Ovary (tissue), 9 donors: ENCODE data around the gene SOX6. TPM values are rescaled to one million over a fixed set of nuclear protein-coding genes. Genes with fewer than 3 reads are reported as not detected.

Source experiments
- DNase-seq, 5 donors: peaks; one replicate each; pipeline ENCODE4 v3.0.0-alpha.2; 2019 to 2020
- H3K27ac ChIP-seq, 2 donors: fragments of 200-600 bp; one replicate each; pipeline versions ENCODE4 v1.5.1 to v1.8.0; 2019 to 2022
- H3K27me3 ChIP-seq: fragments of 200-600 bp; one replicate; pipeline ENCODE4 v1.8.0; 2022
- H3K36me3 ChIP-seq: fragments of 200-600 bp; sonication (generic); one replicate; pipeline ENCODE4 v1.5.1; 2019
- H3K4me1 ChIP-seq: one replicate; pipeline ENCODE4 v1.8.1; 2013; ENCODE audit warnings: mild to moderate bottlenecking, moderate library complexity; ENCODE audit not compliant: insufficient read depth
- H3K4me3 ChIP-seq: fragments of 200-600 bp; sonication (generic); one replicate; pipeline ENCODE4 v1.5.1; 2017
- H3K9me3 ChIP-seq, 2 donors: fragments of 200-600 bp in 1 of 2; sonication (generic) in 1 of 2; one replicate each; pipeline versions ENCODE4 v1.5.1 to v1.8.1; 2013 to 2019; ENCODE audit warnings: mild to moderate bottlenecking in 1 of 2, moderate library complexity in 1 of 2
- EP300 ChIP-seq: sonication (generic); formaldehyde crosslinking; IDR thresholded peaks from one replicate; pipeline ENCODE4 v1.6.1; 2017; ENCODE audit warnings: antibody characterized with exemption
- POLR2A ChIP-seq: fragments of 450-650 bp; IDR thresholded peaks from one replicate; pipeline ENCODE4 v1.6.1; 2017; ENCODE audit warnings: antibody characterized with exemption, mild to moderate bottlenecking, moderate library complexity
- WGBS, 3 donors: extraction: QIAGEN DNeasy Blood & Tissue Kit in 1 of 3; methylation state at CpG; one replicate each; pipeline versions ENCODE4 v1.1.5 to v1.1.7; 2013 to 2017; 5-methylcytosine and 5-hydroxymethylcytosine counted together
- intact Hi-C, 4 donors: fragments of 100-400 bp; cut with DNase I; formaldehyde crosslinking; loops; one replicate each; pipeline versions ENCODE4 v1.11.0 to v1.15.1; 2022 to 2023
- polyA plus RNA-seq, 2 donors: library from polyadenylated mRNA; stranded (reverse); fragments of 200-250 nt in 1 of 2; fragments of 350-450 nt in 1 of 2; fragmentation: Illumina TruSeq in 1 of 2; extraction: RNeasy Lipid Tissue Mini Kit (QIAGEN cat#74804) in 1 of 2; gene quantifications; one replicate each; pipeline ENCODE4 v1.2.3, GENCODE V29; 2013 to 2014
- total RNA-seq, 7 donors: library from RNA; depleted of rRNA in 2 of 7; stranded (reverse); fragments of >200 nt in 2 of 7; fragmentation: NEBNext Ultra II Directional in 3 of 7; extraction: Animal tissue kit (Norgen Biotek cat#: 25700) in 3 of 7; gene quantifications; one replicate each; pipeline versions ENCODE4 v1.1.0 to v1.2.4, GENCODE V29; 2016 to 2023
- TF ChIP-seq, protein P1 (sequence below), 3 donors: fragments of 450-650 bp in 2 of 3; fragments of 200-600 bp in 1 of 3; IDR thresholded peaks; one replicate each; pipeline versions ENCODE4 v1.5.1 to v1.8.0; 2016 to 2022; ENCODE audit warnings: antibody characterized with exemption in 3 of 3, mild to moderate bottlenecking in 1 of 3
- donor health status: DM: no; HTN: no; CAD: no; lungs with moderate emphysema.
- donor health status: DM: no; HTN: no; CAD: no.
- donor health status: Bipolar disorder and iron deficiency.
- donor health status: DM: yes; HTN: yes; CAD: no.
- donor health status: DM: no; HTN: no; CAD: no.
- donor health status: DM: yes; HTN: yes; CAD: no.

SOX6 gene
- total and polyA plus RNA-seq, 9 donors = 0.61 to 29.4 (median 4.7) TPM

DNA sequence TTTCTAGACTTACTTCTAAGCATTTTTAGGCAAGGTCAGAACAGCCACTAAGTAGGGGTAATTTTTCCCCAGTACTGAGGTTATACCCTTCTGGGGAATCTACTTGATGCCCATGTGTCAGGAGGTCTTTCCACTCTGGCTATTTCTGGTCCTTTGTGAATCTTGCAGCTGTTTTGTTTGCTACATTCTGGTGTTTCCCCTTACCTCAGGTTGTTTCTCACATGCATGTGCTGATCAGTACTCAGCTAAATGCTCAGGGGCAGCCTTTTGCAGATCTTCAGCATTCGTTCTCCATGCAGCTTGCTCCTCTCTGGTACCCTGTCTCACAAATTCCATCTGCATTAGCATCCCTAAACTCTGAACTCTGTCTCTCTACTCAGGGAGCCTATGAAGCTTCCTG is 303.6 kb downstream of the SOX6 start:
- 75 to 83% (median 80%) methylated on average over 1 of the region's 1 CpG for WGBS, 3 donors
- DNase-seq = no peak
- H3K27ac ChIP-seq = no peak overlapping the region
- H3K27me3 ChIP-seq = no peaks in the 10 kb centered on the region
- TF ChIP-seq, protein P1, sequence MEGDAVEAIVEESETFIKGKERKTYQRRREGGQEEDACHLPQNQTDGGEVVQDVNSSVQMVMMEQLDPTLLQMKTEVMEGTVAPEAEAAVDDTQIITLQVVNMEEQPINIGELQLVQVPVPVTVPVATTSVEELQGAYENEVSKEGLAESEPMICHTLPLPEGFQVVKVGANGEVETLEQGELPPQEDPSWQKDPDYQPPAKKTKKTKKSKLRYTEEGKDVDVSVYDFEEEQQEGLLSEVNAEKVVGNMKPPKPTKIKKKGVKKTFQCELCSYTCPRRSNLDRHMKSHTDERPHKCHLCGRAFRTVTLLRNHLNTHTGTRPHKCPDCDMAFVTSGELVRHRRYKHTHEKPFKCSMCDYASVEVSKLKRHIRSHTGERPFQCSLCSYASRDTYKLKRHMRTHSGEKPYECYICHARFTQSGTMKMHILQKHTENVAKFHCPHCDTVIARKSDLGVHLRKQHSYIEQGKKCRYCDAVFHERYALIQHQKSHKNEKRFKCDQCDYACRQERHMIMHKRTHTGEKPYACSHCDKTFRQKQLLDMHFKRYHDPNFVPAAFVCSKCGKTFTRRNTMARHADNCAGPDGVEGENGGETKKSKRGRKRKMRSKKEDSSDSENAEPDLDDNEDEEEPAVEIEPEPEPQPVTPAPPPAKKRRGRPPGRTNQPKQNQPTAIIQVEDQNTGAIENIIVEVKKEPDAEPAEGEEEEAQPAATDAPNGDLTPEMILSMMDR (IDR thresholded peaks at IDR 0.05) = no peak
- TF ChIP-seq EP300 (no peak), POLR2A (no peak)
- intact Hi-C loops = no loop called here
- H3K4me3 ChIP-seq = no peak overlapping the region
- H3K36me3 ChIP-seq = no peaks in the 10 kb centered on the region
- no peaks in the 10 kb centered on the region for H3K9me3 ChIP-seq
- H3K4me1 ChIP-seq = no peaks in the 10 kb centered on the region

DNA sequence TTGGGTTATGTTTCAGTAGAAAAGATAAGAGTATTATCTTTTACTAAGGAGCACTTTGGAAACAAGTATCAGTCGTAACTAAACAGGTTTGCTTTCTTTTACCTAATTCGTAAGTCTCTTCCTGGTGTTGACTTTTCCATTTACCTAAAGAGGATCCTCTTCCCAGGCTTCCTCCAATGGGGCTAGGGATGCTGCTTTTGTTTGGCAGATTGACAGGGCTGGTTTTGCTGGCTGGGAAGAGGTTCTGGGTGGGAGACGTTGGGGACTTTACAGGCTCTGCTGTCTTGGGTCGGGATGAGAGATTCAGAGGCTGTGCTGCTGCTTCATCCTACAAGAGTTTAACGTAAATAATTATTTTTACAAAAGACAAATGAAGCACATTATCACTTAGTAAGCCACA is 306.7 kb downstream of the SOX6 start:
- H3K27ac ChIP-seq = no peak overlapping the region
- no peak for DNase-seq
- no peak for TF ChIP-seq POLR2A
- TF ChIP-seq EP300 = no peak
- TF ChIP-seq, protein P1 (IDR thresholded peaks at IDR 0.05) = no peak
- H3K4me1 ChIP-seq = no peaks in the 10 kb centered on the region
- H3K27me3 ChIP-seq = no peaks in the 10 kb centered on the region
- intact Hi-C loops = no loop called here
- 68 to 83% (median 77%) methylated on average over 5 of the region's 5 CpGs for WGBS, 3 donors
- H3K36me3 ChIP-seq = no peaks in the 10 kb centered on the region
- H3K9me3 ChIP-seq = no peaks in the 10 kb centered on the region
- no peak overlapping the region for H3K4me3 ChIP-seq

DNA sequence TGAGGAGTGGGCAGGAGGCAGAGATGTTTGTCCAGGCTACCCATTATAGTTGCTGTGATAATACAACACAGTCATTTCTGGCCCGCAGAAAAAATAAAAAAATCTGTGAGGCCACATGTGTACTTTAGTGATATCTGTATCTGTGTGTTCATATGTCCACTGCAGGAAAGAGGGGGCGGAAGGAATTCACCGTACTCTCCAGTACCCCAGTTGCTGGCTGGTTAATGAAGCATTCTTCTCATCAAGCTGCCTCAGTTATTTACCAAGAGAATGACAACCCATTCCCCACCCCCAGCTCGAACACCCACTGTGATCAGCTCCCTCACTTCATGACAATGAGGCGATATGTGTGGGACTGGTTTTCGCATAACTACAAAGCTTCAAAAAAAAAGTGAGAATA is 309.3 kb downstream of the SOX6 start:
- DNase-seq = no peak
- no peaks in the 10 kb centered on the region for H3K4me1 ChIP-seq
- no peak for TF ChIP-seq EP300
- TF ChIP-seq, protein P1 (IDR thresholded peaks at IDR 0.05) = no peak
- no peak for TF ChIP-seq POLR2A
- no peak overlapping the region for H3K27ac ChIP-seq
- H3K9me3 ChIP-seq = no peaks in the 10 kb centered on the region
- no peak overlapping the region for H3K4me3 ChIP-seq
- H3K36me3 ChIP-seq = no peaks in the 10 kb centered on the region
- 57 to 75% (median 68%) methylated on average over 6 of the region's 6 CpGs for WGBS, 3 donors
- H3K27me3 ChIP-seq = no peaks in the 10 kb centered on the region
- intact Hi-C loops = no loop called here

DNA sequence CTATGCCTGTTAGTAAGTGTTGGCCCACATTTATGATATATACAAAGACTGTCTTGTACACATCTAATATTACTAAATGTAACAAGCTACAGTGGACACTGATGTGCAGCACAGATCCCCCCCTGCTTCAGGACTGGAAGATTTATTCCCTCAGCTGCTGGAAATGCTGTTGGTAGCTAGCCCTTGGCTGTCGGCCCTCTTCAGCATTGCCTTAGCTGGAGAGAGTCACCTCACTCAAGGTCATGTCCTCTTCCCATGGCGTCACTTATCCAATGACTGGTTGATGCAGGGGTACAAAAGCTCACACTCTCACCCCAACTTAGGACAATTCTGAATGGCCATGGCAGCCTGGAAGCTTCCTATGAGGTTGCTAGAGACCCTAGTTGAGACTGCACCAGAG is 312.7 kb downstream of the SOX6 start:
- intact Hi-C loops = no loop called here
- TF ChIP-seq, protein P1 (IDR thresholded peaks at IDR 0.05) = no peak
- TF ChIP-seq POLR2A (no peak), EP300 (no peak)
- H3K4me1 ChIP-seq = no peaks in the 10 kb centered on the region
- no peak overlapping the region for H3K27ac ChIP-seq
- no peaks in the 10 kb centered on the region for H3K27me3 ChIP-seq
- no peaks in the 10 kb centered on the region for H3K9me3 ChIP-seq
- 76 to 78% (median 77%) methylated on average over 2 of the region's 2 CpGs for WGBS, 3 donors
- no peaks in the 10 kb centered on the region for H3K36me3 ChIP-seq
- no peak overlapping the region for H3K4me3 ChIP-seq
- no peak for DNase-seq

DNA sequence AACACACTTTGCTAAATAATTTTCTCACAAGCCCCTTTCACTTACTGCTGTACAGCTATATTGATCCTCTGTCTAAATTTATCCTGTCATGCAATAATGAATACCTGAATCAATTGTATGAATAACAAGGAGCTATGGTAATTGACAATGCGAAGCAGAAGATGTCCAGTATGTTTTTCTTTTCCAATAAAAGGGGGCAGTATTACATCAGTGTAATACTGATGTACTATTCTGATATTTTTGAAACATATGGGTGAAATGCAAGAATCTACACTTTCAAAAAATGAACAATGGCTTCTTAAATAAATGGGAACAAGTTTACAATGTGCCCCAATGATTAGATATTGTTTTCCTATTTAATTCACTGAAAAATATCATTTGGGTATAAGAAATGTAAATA is 315.1 kb downstream of the SOX6 start:
- no peaks in the 10 kb centered on the region for H3K4me1 ChIP-seq
- H3K27ac ChIP-seq = no peak overlapping the region
- TF ChIP-seq POLR2A (no peak), EP300 (no peak)
- TF ChIP-seq, protein P1 (IDR thresholded peaks at IDR 0.05) = no peak
- no peaks in the 10 kb centered on the region for H3K9me3 ChIP-seq
- no peaks in the 10 kb centered on the region for H3K27me3 ChIP-seq
- WGBS, 3 donors = 86 to 96% (median 95%) methylated on average over 1 of the region's 1 CpG
- intact Hi-C loops = no loop called here
- DNase-seq = no peak
- H3K36me3 ChIP-seq = no peaks in the 10 kb centered on the region
- no peak overlapping the region for H3K4me3 ChIP-seq
